DMS53 treated with DMSO at 0.1 percent for 48 hours (cell line): Measurements from ENCODE around the gene EMC8.

Experiments used
- DNase-seq: peaks from one replicate; lab custom pipeline; 2025; ENCODE audit not compliant: unreplicated experiment; lab: John Stamatoyannopoulos, UW

Gene EMC8

DNA sequence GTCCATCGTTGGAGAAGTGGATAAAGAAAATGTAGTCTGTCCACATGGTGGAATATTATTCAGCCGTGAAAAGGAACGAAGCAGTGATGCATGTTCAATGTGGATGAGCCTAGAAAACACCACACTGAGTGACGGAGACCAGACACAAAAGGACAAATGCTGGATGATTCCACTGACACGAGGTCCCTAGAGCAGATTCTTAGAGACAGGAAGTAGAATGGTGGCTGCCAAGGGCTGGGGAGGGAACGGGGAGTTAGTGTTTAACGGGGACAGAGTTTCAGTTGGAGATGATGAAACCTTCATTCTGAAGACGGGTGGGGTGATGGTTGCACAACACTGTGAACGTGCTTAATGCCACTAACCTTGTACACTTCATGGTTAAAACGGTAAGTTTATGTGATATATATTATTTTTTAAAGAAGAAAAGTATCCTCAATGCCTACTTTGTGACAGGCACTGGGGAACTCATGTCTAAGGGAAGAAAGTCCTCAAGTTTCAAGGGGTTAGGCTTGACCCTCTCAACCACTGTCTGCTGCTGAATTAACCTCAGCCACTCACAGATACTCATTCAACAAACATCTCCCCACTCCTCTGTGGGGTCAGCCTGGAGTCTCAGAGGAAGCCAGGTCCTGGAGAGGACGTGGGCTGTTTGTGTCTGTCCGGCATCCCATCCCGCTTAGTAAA, 66.0 kb downstream of the EMC8 start:
- no peak for DNase-seq

DNA sequence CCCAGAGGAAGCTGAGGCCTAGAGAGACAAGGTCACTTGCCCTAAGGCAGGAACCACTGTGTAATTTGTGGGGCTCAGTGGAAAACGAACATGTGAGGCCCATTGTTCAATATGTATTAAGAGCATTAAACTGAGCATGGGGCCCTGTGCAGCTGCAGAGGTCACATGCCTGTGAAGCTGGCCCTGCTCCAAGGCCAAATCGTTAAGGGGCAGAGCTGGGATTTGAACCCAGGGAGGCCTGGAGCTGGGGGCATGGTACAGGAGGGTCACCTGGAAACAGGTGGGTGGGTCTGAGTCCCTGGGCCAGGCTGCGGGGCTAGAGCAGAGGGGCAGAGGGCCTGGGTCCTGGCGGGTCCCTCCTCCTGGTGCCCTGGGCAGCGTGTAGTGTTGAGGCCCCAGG, 68.2 kb downstream of the EMC8 start:
- no peak for DNase-seq

DNA sequence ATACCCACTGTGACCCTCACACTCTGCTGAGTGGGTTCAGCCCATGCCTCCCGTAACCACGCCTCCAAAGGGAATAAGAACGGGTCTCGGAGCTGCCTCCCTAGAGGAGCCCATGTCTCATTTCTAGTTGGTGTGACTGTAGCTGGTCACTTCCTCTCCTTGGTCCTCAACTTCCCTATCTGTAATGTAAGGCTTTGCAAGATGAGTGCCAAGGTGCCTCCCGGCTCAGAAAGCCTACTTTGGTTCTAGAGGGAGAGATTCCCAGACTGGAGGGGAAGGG, 69.2 kb downstream of the EMC8 start:
- DNase-seq, result no peak

DNA sequence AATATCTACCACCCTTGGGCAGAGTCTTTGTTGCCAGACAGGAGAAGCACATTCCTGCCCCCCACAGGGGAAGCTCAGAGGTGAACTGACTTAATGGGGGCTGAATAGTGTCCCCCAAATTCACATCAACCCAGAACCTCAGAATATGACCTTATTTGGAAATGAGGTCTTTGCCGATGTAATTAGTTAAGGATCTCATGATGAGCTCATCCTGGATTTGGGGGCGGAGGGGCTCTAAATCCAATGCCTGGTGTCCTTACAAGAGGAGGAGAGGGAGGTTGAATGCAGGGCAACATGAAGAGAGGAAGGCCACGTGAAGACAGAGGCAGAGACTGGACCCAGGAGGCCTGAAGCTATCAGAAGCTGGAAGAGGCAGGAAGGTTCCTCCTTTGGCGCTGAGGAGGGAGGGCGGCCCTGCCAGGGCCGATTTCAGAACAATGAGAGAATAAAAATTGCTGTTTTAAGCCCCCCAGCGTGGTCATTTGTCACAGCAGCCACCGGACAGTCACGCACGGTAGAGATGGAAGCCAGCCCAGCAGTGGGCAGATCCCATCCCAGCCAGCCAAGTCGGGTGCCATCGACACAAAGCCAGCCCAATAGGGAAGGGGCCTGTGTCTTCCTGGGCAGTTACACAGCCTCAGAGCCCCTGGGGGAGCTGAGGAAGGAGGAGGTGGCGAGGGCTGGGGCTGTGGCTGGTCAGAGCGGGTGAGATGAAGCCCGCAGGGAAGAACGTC, 69.7 kb downstream of the EMC8 start:
- no peak for DNase-seq

DNA sequence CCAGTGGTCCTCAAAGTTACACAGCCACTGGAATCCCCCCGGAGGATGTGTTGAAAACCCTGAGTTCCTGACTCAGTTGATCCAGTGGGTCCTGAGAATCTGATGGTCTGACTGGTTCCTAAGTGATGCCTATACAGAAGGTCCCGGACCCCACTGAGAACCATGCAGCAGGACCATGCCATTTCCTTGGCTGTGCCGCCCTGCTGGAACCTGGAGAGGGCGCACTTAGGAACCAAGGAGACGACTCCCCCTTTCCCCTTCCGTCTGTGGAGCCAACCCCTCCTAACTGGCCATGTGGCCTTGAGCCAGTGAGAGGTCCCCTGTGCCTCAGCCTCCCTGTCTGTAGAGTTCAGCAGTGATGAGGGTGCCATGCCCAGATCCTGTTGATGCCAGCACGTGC, 70.5 kb downstream of the EMC8 start:
- no peak for DNase-seq
